HG03025 (cell line): Measurements from ENCODE around the gene SIGLEC14.

Experiments
- ATAC-seq: cut with Tn5 transposase; IDR thresholded peaks from one replicate; pipeline ENCODE4 v1.9.1; 2021; ENCODE audit warnings: mild to moderate bottlenecking, moderate library complexity; ENCODE audit not compliant: unreplicated experiment, low FRiP score

The SIGLEC14 gene

DNA sequence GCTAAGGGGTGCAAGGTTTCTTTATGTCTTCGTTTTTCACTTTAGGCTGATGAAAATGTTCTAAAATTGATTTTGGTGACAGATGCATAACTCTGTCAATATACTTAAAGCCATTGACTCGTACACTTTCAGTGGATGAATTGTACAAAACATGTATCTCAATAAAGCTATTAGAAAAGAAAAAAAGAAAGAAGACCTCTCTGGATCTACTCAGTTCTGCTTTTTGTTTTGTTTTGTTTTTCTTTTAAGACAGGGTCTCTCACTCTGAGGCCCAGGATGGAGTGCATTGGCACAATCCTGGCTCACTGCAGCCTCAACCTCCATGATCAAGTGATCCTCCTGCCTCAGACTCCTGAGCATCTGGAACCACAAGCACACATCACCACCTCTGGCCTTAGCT lies 19.9 kb downstream of the SIGLEC14 start:
- no peak for ATAC-seq

DNA sequence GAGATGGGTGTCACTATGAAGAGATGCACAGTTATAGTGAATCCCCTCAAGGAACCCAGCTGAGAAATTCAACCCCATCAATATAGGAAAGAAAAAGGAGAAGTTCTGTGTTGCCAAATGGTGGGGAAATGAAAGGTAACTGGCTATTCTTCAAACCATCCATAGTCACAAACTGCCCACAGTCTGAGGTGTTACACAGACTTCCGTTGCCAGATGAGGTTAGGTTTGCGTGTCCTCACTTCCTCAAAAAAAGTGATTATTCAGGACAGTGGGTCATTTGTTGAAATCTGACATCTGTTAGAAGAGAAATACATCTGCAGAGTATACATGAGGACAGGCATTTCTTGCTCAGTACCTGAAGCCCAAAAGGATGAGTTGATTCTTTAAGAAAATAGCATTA lies 25.4 kb downstream of the SIGLEC14 start:
- ATAC-seq = no peak

DNA sequence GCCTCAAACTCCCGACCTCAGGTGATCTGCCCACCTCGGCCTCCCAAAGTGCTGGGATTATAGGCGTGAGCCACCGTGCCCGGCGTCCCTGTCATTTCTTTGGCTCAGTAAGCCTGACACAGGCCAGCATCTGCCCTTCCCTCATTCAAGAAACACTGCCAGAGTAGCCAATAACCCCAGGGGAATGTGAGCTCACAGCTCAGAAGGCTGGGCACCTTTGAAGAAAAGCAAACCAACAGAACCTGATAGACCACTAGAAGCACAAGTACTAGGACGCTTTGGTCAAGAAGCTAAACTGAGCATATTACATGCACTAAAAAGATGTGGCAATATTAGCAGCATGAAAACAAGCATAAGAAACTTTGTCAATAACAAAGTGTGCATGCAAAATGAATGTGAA lies 30.6 kb downstream of the SIGLEC14 start:
- ATAC-seq = no peak

DNA sequence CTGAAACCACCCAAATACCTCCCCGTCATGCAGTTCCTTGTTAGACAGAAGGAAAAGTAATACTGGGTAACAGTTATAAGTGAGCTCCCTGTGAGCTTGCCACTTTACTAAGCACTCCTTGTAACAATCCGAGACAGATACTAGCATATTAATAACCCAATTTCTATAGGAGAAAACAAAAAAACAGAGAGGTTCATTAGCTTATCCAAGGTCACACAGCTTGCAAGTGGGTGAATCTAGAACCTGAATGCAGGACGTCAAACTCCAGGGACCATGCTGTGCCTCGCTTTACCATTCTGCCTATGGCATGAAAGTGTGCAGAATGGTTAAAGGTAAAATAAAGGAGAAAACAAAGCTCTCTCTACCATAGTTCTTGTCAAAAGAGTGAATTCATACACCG lies 31.8 kb downstream of the SIGLEC14 start:
- no peak for ATAC-seq

DNA sequence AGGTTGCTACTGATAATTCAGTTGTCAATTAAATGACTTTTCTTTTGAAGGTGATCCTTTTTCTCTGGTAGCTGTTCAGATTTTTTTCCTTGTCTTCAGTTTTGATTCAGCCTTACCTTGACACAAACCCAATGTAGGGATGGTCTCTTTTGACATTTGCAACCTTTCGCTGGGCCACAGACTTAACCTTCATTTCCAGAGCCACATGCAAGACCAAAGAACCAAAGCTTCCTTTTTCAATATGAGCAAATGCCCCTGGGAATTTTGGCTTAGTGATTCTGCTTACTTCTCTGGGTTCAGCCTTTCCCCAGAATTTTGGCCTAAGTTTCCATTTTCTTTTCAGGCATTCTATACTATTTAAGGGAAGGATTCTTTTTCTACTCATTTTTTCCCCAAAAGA lies 36.0 kb downstream of the SIGLEC14 start:
- no peak for ATAC-seq

DNA sequence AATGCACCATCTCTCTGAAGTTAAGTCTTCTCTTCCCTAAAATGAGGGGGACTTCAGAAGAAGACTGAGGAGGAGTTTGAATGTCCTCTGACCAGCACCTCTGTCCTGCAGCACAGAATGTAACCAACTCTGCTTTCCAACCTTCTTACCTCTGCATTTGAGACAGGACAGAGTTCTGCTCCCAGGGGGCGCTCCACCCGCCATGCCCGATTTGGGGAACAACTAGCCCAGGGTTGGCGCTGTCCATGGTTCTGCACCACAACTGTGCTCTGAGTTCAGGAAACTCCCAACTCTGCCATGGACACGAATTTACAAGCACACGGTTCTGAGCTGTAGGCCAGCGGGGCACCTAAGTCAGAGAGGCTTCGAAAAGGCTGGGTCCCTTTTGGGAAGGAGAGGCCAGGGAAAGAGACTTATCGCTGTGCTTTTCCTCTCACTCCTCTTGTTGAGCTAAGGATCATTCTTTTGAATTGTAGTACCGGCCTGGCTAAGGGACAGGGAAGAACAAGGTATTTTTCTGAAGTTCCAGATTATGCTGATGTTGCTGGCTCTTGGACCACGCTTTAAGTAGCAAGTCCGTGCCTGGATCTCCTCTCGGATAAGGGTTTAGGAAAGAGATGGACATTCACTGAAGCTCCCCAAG lies 38.6 kb downstream of the SIGLEC14 start:
- no peak for ATAC-seq

DNA sequence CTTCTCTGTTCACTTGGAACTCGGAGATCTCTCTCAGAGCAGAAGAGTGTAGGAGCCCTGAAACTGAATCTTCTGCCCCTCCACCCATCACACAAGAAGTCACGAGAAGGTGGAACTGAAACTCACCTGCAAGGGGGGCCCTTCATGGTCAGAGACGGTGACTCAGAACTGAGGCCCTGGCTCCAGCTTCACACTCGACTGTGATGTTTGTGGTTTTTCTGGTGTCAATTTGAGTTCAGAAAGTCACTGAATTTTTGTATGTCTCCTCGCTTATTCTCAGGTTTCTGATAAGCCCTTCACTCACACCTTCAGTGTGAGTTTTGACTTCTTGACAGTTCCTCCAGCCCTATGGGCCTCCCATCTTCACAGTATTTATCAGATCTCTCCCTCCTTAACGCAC lies 39.5 kb downstream of the SIGLEC14 start:
- peak; percentile 89 for ATAC-seq

DNA sequence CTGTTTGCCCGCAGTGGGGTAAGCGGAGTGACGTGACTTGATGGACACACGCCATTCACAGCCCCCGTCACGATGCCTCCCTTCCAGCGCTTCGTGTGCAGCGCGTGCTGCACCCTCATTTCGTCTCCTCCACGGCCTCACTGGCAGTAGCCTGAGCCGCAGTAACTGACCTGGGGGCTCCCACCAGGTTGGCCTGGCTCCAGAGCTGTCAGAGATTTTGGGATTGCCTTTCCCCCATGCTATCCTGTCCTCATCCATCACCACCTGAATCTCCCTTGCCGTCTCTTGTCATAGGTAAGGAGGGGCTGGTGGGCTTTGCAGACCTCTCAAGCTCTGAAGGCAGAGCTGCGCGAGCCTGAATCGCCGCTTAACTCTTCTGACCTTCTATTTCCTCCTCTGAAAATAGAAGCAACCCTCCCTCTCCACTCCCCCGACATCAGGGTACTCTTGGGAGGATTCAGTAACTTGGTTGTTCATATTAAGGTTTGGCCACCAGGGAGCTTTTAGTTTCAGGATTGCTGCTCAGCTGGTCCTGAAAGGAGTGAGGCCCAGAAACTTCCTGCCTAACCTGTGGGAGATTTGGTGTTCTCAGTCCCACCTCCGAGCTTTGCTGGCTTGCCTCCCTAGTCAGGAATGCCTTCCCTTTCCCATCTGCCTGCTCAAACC lies 44.3 kb downstream of the SIGLEC14 start:
- ATAC-seq = no peak

DNA sequence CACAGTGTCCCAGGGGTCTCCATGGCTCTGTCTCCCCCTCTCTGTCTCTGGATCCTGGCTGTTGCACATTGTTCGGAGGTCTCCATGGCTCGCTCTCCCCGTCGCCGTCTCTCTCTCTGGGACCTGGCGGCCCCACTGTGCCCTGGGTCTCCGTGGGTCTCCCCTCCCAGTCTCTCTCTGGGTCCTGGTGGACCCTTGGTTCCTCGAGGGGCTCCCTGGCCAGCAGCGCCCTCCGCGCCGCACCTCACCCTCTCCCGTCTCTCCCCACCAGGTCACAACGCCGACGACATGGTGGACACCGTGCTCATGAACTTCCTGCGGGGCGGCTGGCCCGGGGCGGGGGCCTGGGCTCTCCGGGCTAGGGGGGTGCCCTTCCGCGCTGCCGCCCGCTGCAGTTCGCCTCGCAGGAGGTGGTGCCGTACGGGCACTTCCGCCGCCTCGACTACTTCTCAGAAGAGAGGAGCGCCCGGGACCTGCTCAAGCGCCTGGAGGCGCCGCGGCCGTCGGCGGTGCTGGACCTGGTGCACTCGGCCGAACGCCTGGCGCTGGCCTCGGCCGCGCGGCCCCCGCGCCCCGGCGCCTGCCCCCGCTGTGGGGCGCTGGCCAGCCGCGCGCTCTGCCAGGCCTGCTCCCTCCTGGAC lies 45.6 kb downstream of the SIGLEC14 start:
- ATAC-seq = no peak

DNA sequence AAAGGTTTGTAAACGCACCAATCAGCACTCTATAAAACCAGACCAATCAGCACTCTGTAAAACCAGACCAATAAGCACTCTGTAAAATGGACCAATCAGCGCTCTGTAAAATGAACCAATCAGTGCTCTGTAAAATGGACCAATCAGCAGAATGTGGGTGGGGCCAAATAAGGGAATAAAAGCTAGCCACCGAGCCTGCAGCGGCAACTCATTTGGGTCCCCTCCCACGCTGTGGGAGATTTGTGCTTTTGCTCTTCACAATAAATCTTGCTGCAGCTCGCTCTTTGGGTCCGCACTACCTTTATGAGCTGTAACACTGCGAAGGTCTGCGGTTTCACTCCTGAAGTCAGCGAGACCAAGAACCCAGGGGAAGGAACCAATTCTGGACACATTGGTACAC lies 47.5 kb downstream of the SIGLEC14 start:
- ATAC-seq = no peak

DNA sequence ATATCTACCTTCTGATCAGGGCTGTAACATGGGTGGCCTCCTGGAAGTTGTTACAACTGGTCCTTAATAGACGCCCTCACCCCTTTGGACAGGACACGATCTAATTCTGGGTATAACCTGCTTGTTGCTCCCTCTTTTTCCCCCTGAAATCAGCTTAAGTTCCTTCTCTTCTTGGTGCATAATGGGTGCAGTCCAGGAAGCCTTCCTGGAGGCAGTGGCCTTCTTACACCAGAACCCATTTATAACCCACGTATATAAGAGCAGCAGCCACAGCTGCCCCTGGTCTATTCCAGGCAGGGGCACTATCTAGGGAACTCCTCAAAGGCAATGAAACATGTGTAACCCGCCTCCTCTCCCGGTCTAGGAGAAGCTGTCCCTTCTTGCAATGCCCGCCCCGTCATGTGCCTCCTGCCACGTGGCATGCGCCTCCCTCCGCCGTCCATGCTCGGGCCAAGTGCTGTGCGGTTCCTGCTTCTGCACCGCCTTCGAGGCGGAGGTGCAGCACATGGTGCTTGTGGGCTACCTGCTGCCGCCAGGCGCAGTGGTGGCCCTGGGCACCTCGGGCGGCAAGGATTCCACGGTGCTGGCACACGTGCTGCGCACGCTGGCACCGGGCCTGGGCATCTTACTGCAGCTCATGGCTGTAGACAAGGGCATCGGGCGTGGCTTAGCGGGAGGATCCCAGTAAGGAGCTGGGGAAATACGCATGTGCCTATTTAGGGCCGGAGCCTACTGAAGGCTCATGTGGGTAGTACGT lies 48.3 kb downstream of the SIGLEC14 start:
- ATAC-seq = no peak

DNA sequence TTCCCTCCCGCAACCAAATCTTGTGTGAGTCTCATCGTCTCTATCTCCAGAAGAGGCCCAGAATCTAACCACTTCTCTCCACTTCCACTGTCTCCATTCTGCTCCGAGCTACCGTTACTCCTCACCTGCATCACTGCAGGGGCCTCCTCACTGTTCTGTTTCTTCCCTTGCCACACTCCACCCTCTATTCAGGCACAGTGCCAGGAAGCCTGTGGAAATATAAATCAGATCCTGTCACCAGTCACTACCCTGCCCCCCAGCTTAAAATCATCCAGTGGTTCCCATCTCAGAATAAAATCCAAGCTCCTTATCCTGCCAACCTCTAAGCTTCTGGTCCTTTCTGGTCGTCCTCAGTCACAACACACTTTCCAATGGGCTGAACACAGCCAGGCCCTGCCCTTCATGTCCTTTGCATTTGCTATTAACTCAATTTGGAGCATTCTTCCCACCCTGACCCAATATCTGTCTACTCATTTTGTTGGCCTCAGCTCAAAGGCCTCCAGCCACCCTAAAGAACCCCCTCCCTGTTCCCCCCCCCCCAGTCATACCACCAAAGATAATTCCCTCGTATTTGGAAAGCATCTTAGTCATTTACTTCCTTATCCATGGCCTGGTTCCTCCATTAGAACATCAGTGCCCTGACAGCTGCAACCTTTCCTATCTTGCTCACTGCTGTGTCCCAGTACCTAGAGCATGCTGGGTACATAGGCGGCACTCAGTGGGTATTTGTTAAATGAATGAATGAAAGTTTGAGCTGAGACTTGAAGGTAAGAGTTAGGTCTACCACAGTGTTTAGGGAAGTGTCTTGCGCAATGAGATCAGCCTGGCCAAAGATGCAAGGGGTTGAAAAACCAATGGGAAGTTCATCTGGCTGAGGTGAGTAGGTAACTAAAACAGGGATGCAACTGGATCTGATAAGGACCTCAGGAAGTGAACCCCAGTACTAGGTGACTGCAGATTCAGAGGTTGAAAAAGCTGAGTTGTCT lies 51.1 kb downstream of the SIGLEC14 start:
- ATAC-seq = no peak

DNA sequence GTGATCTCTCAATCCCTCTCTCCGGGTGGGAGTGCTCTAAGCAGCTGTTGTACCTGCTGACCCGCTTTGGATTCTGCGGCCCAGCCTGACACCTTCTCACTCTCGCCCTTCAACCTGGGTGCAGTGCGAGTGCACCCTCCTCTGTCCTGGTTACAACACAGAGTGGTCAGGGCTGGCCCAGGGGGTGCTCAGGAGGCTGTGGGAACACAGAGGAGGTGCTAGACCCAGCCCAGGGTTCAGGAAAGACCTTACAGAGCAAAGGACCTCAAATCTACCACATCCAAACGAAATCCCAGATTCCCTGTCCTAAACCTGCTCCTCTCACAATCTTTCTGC lies 51.9 kb downstream of the SIGLEC14 start:
- peak; percentile 2 for ATAC-seq

DNA sequence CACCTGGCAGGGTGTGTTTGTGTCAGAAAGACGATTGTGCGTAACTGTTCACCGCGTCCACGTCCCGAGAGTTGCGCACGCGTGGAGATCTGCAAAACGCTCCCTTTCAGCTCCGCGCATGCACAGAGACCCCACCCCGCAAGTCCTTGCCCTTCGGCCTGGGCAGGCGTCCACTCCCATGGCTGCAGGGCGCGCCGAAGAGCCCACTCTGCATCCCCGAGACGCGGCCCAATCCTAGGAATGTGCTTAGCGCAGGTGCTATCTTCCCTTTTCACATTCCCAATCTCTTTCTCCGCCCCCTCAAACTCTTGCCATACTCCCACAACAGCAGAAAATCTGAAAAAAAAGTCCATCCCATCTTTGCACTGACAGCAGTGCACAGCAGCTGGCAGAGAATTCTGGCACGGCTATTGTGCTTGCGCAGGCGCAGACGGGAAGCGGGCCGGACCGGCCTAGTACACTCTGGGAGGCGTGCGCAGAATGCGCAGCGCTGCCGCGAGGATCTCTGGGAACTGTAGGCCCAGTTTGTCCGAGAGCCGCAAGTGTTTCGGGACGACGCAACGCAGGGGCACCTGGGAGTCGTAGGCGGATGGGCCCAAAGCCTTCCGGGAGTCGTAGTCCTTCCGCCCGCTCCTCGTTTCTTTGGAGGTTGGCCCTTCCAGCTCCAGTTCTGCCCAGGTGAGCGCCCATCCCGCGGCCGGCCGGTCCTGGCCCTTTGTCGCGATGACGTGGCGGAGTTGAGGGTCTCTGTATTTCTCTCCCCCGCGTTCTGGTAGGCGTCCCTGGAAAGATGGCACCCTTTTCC lies 52.5 kb downstream of the SIGLEC14 start:
- peak; percentile 88 for ATAC-seq

DNA sequence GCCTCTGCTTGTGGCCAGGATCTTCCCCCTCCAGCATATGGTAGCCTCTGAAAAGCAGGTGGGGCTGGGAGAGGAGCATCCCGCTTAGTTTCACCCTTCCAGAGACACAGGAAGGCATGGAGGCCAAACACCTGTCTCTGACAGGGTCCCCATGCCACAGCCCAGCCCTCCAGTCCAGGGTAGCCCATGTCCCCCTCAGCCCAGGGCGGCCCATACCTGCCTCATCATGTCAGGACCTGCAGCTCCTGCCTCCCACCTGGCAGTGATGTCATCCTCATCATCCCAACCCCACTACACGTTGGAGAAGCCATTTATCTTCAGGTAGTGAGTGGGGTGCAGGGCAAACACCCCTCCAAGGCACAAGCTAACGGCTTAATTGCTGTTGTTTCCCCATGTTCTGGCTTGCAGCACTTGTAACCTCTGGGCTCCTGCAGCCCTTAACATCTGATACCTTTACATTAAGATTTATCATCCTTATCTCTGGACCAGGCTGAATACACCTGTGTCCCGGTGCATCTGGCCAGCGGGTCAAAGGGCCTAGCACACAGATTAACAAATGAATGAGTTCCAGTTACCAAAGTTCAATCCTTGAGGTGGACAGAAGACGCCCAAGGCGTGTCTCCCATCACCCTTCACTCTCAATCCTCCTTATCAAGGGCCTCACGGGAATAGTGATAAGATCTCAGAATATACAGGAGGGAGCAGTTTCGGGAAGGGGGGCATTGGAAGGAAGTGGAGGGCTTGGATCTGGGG lies 53.3 kb downstream of the SIGLEC14 start:
- no peak for ATAC-seq
